Bronchial epithelial cell (primary cell): ENCODE results near the gene RALGAPA1. TPM values are rescaled to one million over a fixed set of nuclear protein-coding genes. Genes with fewer than 3 reads are reported as not detected.

Experiments used
- DNase-seq: peaks from one replicate; pipeline ENCODE4 v3.0.0-alpha.2; 2010; ENCODE audit warnings: low read depth
- FAIRE-seq: peaks from 2 replicates; lab custom pipeline; 2011; peaks lifted over from hg19 to GRCh38; lab: Jason Lieb, UNC
- H3K27me3 ChIP-seq: 2 replicates; pipeline ENCODE4 v1.5.1; 2011; ENCODE audit warnings: low read length; ENCODE audit not compliant: control insufficient read depth, insufficient read depth
- H3K36me3 ChIP-seq: 2 replicates; pipeline ENCODE4 v1.5.1; 2011; ENCODE audit warnings: low read length; ENCODE audit not compliant: control insufficient read depth, insufficient read depth
- H3K4me3 ChIP-seq: 2 replicates; pipeline ENCODE4 v1.5.1; 2011; ENCODE audit warnings: mild to moderate bottlenecking, low read depth, low read length, control low read depth
- CTCF ChIP-seq: IDR thresholded peaks from 2 replicates; pipeline ENCODE4 v1.5.1; 2011; ENCODE audit warnings: mild to moderate bottlenecking, moderate library complexity, low read length, control low read depth, inconsistent platforms; ENCODE audit not compliant: insufficient read depth, severe bottlenecking
- total RNA-seq: library from RNA; depleted of rRNA; stranded (reverse); fragments of >200 nt; gene quantifications from 2 replicates; pipeline ENCODE4 v1.2.1, GENCODE V29; 2014

The RALGAPA1 gene
- total RNA-seq, 1 donor from 2014 or later = 28.2 TPM

- FAIRE-seq = no peak
- H3K27me3 ChIP-seq = no peaks in the 10 kb centered on the region
- H3K4me3 ChIP-seq = no peak overlapping the region
- H3K36me3 ChIP-seq = no peaks in the 10 kb centered on the region
- no peak for TF ChIP-seq CTCF
- no peak for DNase-seq
Observed at GRCh38 chr14:35643513-35643912, 165.6 kb downstream of the RALGAPA1 start.

GRCh38 chr14:35637851-35638250, 171.2 kb downstream of the RALGAPA1 start:
- no peak for FAIRE-seq
- Histone ChIP-seq H3K36me3 (no peaks in the 10 kb centered on the region), H3K4me3 (no peak overlapping the region), H3K27me3 (no peaks in the 10 kb centered on the region)
- no peak for TF ChIP-seq CTCF
- DNase-seq = no peak

GRCh38 chr14:35637269-35637668, 171.8 kb downstream of the RALGAPA1 start:
- Histone ChIP-seq H3K27me3 (no peaks in the 10 kb centered on the region), H3K4me3 (no peak overlapping the region), H3K36me3 (no peaks in the 10 kb centered on the region)
- no peak for TF ChIP-seq CTCF
- no peak for DNase-seq
- no peak for FAIRE-seq

- no peaks in the 10 kb centered on the region for H3K27me3 ChIP-seq
- TF ChIP-seq CTCF = no peak
- H3K4me3 ChIP-seq = no peak overlapping the region
- no peak for FAIRE-seq
- DNase-seq = no peak
- H3K36me3 ChIP-seq = no peaks in the 10 kb centered on the region
Observed at GRCh38 chr14:35632676-35633075, 176.4 kb downstream of the RALGAPA1 start.

GRCh38 chr14:35632271-35632670, 176.8 kb downstream of the RALGAPA1 start:
- Histone ChIP-seq H3K27me3 (no peaks in the 10 kb centered on the region), H3K36me3 (no peaks in the 10 kb centered on the region), H3K4me3 (no peak overlapping the region)
- FAIRE-seq (no peak), DNase-seq (no peak)
- TF ChIP-seq CTCF = no peak

GRCh38 chr14:35631071-35631805, 177.9 kb downstream of the RALGAPA1 start:
- no peak for FAIRE-seq

More at GRCh38 chr14:35631071-35631805, 177.9 kb downstream of the RALGAPA1 start:
- no peaks in the 10 kb centered on the region for H3K27me3 ChIP-seq
- no peaks in the 10 kb centered on the region for H3K36me3 ChIP-seq
- no peak overlapping the region for H3K4me3 ChIP-seq
- TF ChIP-seq CTCF = no peak
- peak; percentile 10 for DNase-seq
